NB4 (cell line): ENCODE results near the gene MAGI1.

Source experiments
- CTCF ChIP-seq: IDR thresholded peaks from one replicate; pipeline ENCODE4 v1.5.1; 2012; ENCODE audit warnings: low read depth, low read length
- MAX ChIP-seq: IDR thresholded peaks from 2 replicates; pipeline ENCODE4 v1.6.1; 2011; ENCODE audit warnings: low read depth, low read length
- MYC ChIP-seq: IDR thresholded peaks from 2 replicates; pipeline ENCODE4 v1.6.1; 2011; ENCODE audit warnings: low read depth, low read length
- POLR2A ChIP-seq: IDR thresholded peaks from 2 replicates; pipeline ENCODE4 v1.6.1; 2011; ENCODE audit warnings: mild to moderate bottlenecking; ENCODE audit not compliant: insufficient read length; ENCODE audit errors: extremely low read depth

GRCh38 chr3:66029014-66029413 lies 9.7 kb downstream of the MAGI1 start:
- TF ChIP-seq POLR2A (no peak), CTCF (no peak), MYC (no peak), MAX (no peak)
